HL-60 (cell line): ENCODE data around the gene FXYD2.

ENCODE experiments used
- DNase-seq, 2 experiments: peaks; one replicate each; pipeline ENCODE4 v3.0.0-alpha.2; 2010 to 2020; ENCODE audit warnings: low read depth in 1 of 2, low spot score in 1 of 2
- H3K27ac ChIP-seq: fragments of 250-450 bp; sonication (Bioruptor Pico); replicated peaks from 2 replicates; pipeline ENCODE4 v1.5.1; 2020; ENCODE audit warnings: mild to moderate bottlenecking, moderate library complexity
- H3K27me3 ChIP-seq: fragments of 250-450 bp; sonication (Bioruptor Pico); 2 replicates; pipeline ENCODE4 v1.5.1; 2021; ENCODE audit warnings: mild to moderate bottlenecking, moderate library complexity; ENCODE audit not compliant: insufficient read depth, poor library complexity, severe bottlenecking
- H3K4me3 ChIP-seq: replicated peaks from 2 replicates; pipeline ENCODE4 v1.5.1; 2011; ENCODE audit warnings: mild to moderate bottlenecking, control low read depth, low read length; ENCODE audit not compliant: insufficient read depth
- CTCF ChIP-seq: IDR thresholded peaks from one replicate; pipeline ENCODE4 v1.5.1; 2011; ENCODE audit warnings: low read length, control low read depth, inconsistent platforms; ENCODE audit not compliant: insufficient read depth
- GABPA ChIP-seq: IDR thresholded peaks from 2 replicates; pipeline ENCODE4 v1.6.1; 2012; ENCODE audit warnings: low read depth
- POLR2AphosphoS5 ChIP-seq: IDR thresholded peaks from 2 replicates; pipeline ENCODE4 v1.6.1; 2012; ENCODE audit warnings: low read depth
- REST ChIP-seq: IDR thresholded peaks from 2 replicates; pipeline ENCODE4 v1.6.1; 2012; ENCODE audit warnings: low read depth; ENCODE audit not compliant: insufficient replicate concordance
- SPI1 ChIP-seq: IDR thresholded peaks from 2 replicates; pipeline ENCODE4 v1.6.1; 2012; ENCODE audit warnings: low read depth, mild to moderate bottlenecking, borderline replicate concordance

FXYD2 gene

GRCh38 chr11:117843666-117844484 is 19.3 kb upstream of the FXYD2 start:
- TF ChIP-seq REST (no peak), GABPA (no peak), POLR2AphosphoS5 (no peak), CTCF (peak; percentile 96), SPI1 (no peak)
- no peak overlapping the region for H3K27ac ChIP-seq
- DNase-seq: peak in 1 of 2 experiments; percentile 66
- no peaks in the 10 kb centered on the region for H3K27me3 ChIP-seq
- no peak overlapping the region for H3K4me3 ChIP-seq

- DNase-seq: peak; percentile 58 to 80
- no peaks in the 10 kb centered on the region for H3K27me3 ChIP-seq
- TF ChIP-seq GABPA: no peak
- no peak for TF ChIP-seq SPI1
- H3K27ac ChIP-seq: peak overlapping the region; percentile 30
- H3K4me3 ChIP-seq: no peak overlapping the region
Measured at GRCh38 chr11:117842131-117842941, 17.8 kb upstream of the FXYD2 start.

- TF ChIP-seq REST: no peak
- Histone ChIP-seq H3K27ac (peak overlapping the region; percentile 23), H3K4me3 (no peak overlapping the region), H3K27me3 (no peaks in the 10 kb centered on the region)
- no peak for DNase-seq
Measured at GRCh38 chr11:117841551-117842031, 17.0 kb upstream of the FXYD2 start.

GRCh38 chr11:117840881-117841550 is 16.5 kb upstream of the FXYD2 start:
- no peak overlapping the region for H3K27ac ChIP-seq
- no peak overlapping the region for H3K4me3 ChIP-seq
- TF ChIP-seq REST: no peak
- TF ChIP-seq SPI1: no peak
- TF ChIP-seq CTCF: no peak
- TF ChIP-seq GABPA: no peak
- TF ChIP-seq POLR2AphosphoS5: no peak
- H3K27me3 ChIP-seq: no peaks in the 10 kb centered on the region
- no peak for DNase-seq
